ENCODE data around the gene MAP3K14.

DNA sequence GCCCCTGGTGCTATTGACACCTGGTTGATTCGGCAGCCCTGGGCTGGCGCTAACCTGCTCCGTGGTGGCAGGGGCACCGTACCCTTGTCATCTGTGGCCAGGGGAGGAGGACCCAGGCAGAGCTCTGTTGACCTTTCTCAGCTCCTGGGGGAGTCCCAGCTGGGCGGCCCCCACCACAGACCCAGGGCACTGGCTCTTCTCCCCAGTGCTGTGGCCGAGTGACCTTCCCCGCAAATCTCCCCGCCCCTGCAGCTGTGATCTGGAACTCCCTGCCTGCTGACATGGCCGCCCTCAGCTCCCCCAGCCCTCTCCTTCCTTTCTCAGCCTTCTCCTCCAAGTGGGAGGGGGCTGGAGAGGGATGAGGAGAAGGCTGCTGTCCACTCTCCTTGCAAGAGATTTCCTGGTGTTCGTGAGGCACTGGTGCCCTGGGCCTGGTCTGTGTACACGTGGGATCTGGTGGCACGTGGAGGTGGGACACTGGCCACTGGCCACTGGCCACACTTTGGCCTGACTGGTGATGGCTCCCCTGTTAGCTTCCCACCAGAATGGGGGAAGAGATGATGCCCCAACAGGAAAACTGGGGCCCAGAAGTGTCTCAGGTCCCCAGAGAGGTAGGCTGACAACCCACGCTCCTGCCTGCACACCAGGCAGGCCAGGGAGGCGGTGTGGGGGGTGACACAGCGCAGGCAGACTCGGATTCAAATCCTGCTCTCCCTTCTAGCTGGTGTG lies 87.0 kb downstream of the MAP3K14 start:
- TF ChIP-seq, protein P1, sequence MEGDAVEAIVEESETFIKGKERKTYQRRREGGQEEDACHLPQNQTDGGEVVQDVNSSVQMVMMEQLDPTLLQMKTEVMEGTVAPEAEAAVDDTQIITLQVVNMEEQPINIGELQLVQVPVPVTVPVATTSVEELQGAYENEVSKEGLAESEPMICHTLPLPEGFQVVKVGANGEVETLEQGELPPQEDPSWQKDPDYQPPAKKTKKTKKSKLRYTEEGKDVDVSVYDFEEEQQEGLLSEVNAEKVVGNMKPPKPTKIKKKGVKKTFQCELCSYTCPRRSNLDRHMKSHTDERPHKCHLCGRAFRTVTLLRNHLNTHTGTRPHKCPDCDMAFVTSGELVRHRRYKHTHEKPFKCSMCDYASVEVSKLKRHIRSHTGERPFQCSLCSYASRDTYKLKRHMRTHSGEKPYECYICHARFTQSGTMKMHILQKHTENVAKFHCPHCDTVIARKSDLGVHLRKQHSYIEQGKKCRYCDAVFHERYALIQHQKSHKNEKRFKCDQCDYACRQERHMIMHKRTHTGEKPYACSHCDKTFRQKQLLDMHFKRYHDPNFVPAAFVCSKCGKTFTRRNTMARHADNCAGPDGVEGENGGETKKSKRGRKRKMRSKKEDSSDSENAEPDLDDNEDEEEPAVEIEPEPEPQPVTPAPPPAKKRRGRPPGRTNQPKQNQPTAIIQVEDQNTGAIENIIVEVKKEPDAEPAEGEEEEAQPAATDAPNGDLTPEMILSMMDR (conservative IDR thresholded peaks at IDR 0.05 in 1 of 2, IDR thresholded peaks at IDR 0.05 in 1 of 2; ENCODE audit: low read depth in 1 of 2, low read length in 2 of 2) = no peak
- no peak for TF ChIP-seq EZH2 (IDR thresholded peaks at IDR 0.05; ENCODE audit: low read length, missing control alignments)
